ENCODE measurements around the gene PTPRE.

The PTPRE gene

GRCh38 chr10:127976286-127976685 is 69.4 kb downstream of the PTPRE start:
- Histone ChIP-seq H3K36me3 (replicated peaks; ENCODE audit: low read depth, low read length) (no peaks in the 10 kb centered on the region), H2AFZ (ENCODE audit: low read depth, low read length) (no peak overlapping the region), H4K20me1 (ENCODE audit: insufficient read depth, low read length) (no peaks in the 10 kb centered on the region)

GRCh38 chr10:127976701-127977356 is 69.9 kb downstream of the PTPRE start:
- no peak overlapping the region for H2AFZ ChIP-seq (ENCODE audit: low read depth, low read length)
- H3K4me1 ChIP-seq (ENCODE audit: low read length) = no peaks in the 10 kb centered on the region
- no peak overlapping the region for H3K4me2 ChIP-seq (ENCODE audit: low read length)
- no peaks in the 10 kb centered on the region for H3K36me3 ChIP-seq (replicated peaks; ENCODE audit: low read depth, low read length)
- H3K27ac ChIP-seq (ENCODE audit: low read length) = no peak overlapping the region
- no peaks in the 10 kb centered on the region for H4K20me1 ChIP-seq (ENCODE audit: insufficient read depth, low read length)
- TF ChIP-seq EZH2phosphoT487 (IDR thresholded peaks at IDR 0.05; ENCODE audit: low read depth) (no peak), CTCF (IDR thresholded peaks at IDR 0.05; ENCODE audit: low read depth, low read length) (no peak)
- no peak overlapping the region for H3K4me3 ChIP-seq (ENCODE audit: low read length)
- no peaks in the 10 kb centered on the region for H3K9me3 ChIP-seq (ENCODE audit: insufficient read depth, low read length)
- H3K9ac ChIP-seq (ENCODE audit: low read length) = no peak overlapping the region
- H3K79me2 ChIP-seq (ENCODE audit: low read length) = no peaks in the 10 kb centered on the region
- H3K27me3 ChIP-seq (ENCODE audit: low read depth, low read length) = no peaks in the 10 kb centered on the region

More at GRCh38 chr10:127976286-127976685, 69.4 kb downstream of the PTPRE start:
- H3K79me2 ChIP-seq (ENCODE audit: low read length) = no peaks in the 10 kb centered on the region
- H3K27ac ChIP-seq (ENCODE audit: low read length) = no peak overlapping the region
- no peaks in the 10 kb centered on the region for H3K9me3 ChIP-seq (ENCODE audit: insufficient read depth, low read length)
- no peak for TF ChIP-seq CTCF (IDR thresholded peaks at IDR 0.05; ENCODE audit: low read depth, low read length)
- no peak for TF ChIP-seq EZH2phosphoT487 (IDR thresholded peaks at IDR 0.05; ENCODE audit: low read depth)
- H3K4me2 ChIP-seq (ENCODE audit: low read length) = no peak overlapping the region
- no peaks in the 10 kb centered on the region for H3K4me1 ChIP-seq (ENCODE audit: low read length)
- H3K9ac ChIP-seq (ENCODE audit: low read length) = no peak overlapping the region
- no peaks in the 10 kb centered on the region for H3K27me3 ChIP-seq (ENCODE audit: low read depth, low read length)
- H3K4me3 ChIP-seq (ENCODE audit: low read length) = no peak overlapping the region

GRCh38 chr10:127977357-127978009 is 70.6 kb downstream of the PTPRE start:
- no peak overlapping the region for H3K4me2 ChIP-seq (ENCODE audit: low read length)

More at GRCh38 chr10:127977357-127978009, 70.6 kb downstream of the PTPRE start:
- Histone ChIP-seq H3K27me3 (ENCODE audit: low read depth, low read length) (no peaks in the 10 kb centered on the region), H3K9ac (ENCODE audit: low read length) (no peak overlapping the region), H3K4me1 (ENCODE audit: low read length) (no peaks in the 10 kb centered on the region), H2AFZ (ENCODE audit: low read depth, low read length) (no peak overlapping the region), H4K20me1 (ENCODE audit: insufficient read depth, low read length) (no peaks in the 10 kb centered on the region), H3K36me3 (replicated peaks; ENCODE audit: low read depth, low read length) (no peaks in the 10 kb centered on the region), H3K9me3 (ENCODE audit: insufficient read depth, low read length) (no peaks in the 10 kb centered on the region), H3K4me3 (ENCODE audit: low read length) (no peak overlapping the region), H3K27ac (ENCODE audit: low read length) (no peak overlapping the region), H3K79me2 (ENCODE audit: low read length) (no peaks in the 10 kb centered on the region)
- TF ChIP-seq CTCF (IDR thresholded peaks at IDR 0.05; ENCODE audit: low read depth, low read length) = no peak
- no peak for TF ChIP-seq EZH2phosphoT487 (IDR thresholded peaks at IDR 0.05; ENCODE audit: low read depth)
